Bronchial epithelial cell (primary cell): ENCODE data around the gene STUM. TPM values are rescaled to one million over a fixed set of nuclear protein-coding genes. Genes with fewer than 3 reads are reported as not detected.
A peak's percentile ranks its signal among the peaks of the same experiment; 100 is the strongest.

Experiments used
- DNase-seq: peaks from one replicate; pipeline ENCODE4 v3.0.0-alpha.2; 2010; ENCODE audit warnings: low read depth
- FAIRE-seq: peaks from 2 replicates; lab custom pipeline; 2011; peaks lifted over from hg19 to GRCh38; lab: Jason Lieb, UNC
- H3K27me3 ChIP-seq: 2 replicates; pipeline ENCODE4 v1.5.1; 2011; ENCODE audit warnings: low read length; ENCODE audit not compliant: control insufficient read depth, insufficient read depth
- H3K36me3 ChIP-seq: 2 replicates; pipeline ENCODE4 v1.5.1; 2011; ENCODE audit warnings: low read length; ENCODE audit not compliant: control insufficient read depth, insufficient read depth
- H3K4me3 ChIP-seq: 2 replicates; pipeline ENCODE4 v1.5.1; 2011; ENCODE audit warnings: mild to moderate bottlenecking, low read depth, low read length, control low read depth
- CTCF ChIP-seq: IDR thresholded peaks from 2 replicates; pipeline ENCODE4 v1.5.1; 2011; ENCODE audit warnings: mild to moderate bottlenecking, moderate library complexity, low read length, control low read depth, inconsistent platforms; ENCODE audit not compliant: insufficient read depth, severe bottlenecking
- total RNA-seq: library from RNA; depleted of rRNA; stranded (reverse); fragments of >200 nt; gene quantifications from 2 replicates; pipeline ENCODE4 v1.2.1, GENCODE V29; 2014

Gene STUM
- total RNA-seq, 1 donor from 2014 or later, result not detected

- no peak for TF ChIP-seq CTCF
- Histone ChIP-seq H3K27me3 (peaks cover 7% of the 10 kb centered on the region), H3K4me3 (no peak overlapping the region), H3K36me3 (no peaks in the 10 kb centered on the region)
- peak; percentile 70 for FAIRE-seq
- DNase-seq, result no peak
These were observed 23.8 kb downstream of the STUM start for GRCh38 chr1:226572325-226572726.

- DNase-seq, result no peak
- Histone ChIP-seq H3K4me3 (no peak overlapping the region), H3K36me3 (no peaks in the 10 kb centered on the region), H3K27me3 (peaks cover 6% of the 10 kb centered on the region)
- FAIRE-seq, result no peak
- no peak for TF ChIP-seq CTCF
These were observed 25.5 kb downstream of the STUM start for GRCh38 chr1:226574044-226574443.

- no peak overlapping the region for H3K4me3 ChIP-seq
- FAIRE-seq, result no peak
- DNase-seq, result no peak
- no peaks in the 10 kb centered on the region for H3K36me3 ChIP-seq
- TF ChIP-seq CTCF, result no peak
- H3K27me3 ChIP-seq, result peaks cover 6% of the 10 kb centered on the region
These were observed 26.2 kb downstream of the STUM start for GRCh38 chr1:226574591-226575435.

- Histone ChIP-seq H3K36me3 (no peaks in the 10 kb centered on the region), H3K4me3 (no peak overlapping the region), H3K27me3 (peaks cover 4% of the 10 kb centered on the region)
- no peak for TF ChIP-seq CTCF
- DNase-seq, result no peak
- FAIRE-seq, result no peak
These were observed 26.8 kb downstream of the STUM start for GRCh38 chr1:226575436-226575720.

- no peak overlapping the region for H3K4me3 ChIP-seq
- no peaks in the 10 kb centered on the region for H3K36me3 ChIP-seq
- no peak for TF ChIP-seq CTCF
- FAIRE-seq (no peak), DNase-seq (no peak)
- peaks cover 4% of the 10 kb centered on the region for H3K27me3 ChIP-seq
These were observed 27.3 kb downstream of the STUM start for GRCh38 chr1:226575739-226576378.
